ENCODE results near the gene WDR4. TPM values are rescaled to one million over a fixed set of nuclear protein-coding genes. Genes with fewer than 3 reads are reported as not detected.

Gene WDR4
- total RNA-seq, 1 experiment from 2014 or later, result 29.9 TPM

DNA sequence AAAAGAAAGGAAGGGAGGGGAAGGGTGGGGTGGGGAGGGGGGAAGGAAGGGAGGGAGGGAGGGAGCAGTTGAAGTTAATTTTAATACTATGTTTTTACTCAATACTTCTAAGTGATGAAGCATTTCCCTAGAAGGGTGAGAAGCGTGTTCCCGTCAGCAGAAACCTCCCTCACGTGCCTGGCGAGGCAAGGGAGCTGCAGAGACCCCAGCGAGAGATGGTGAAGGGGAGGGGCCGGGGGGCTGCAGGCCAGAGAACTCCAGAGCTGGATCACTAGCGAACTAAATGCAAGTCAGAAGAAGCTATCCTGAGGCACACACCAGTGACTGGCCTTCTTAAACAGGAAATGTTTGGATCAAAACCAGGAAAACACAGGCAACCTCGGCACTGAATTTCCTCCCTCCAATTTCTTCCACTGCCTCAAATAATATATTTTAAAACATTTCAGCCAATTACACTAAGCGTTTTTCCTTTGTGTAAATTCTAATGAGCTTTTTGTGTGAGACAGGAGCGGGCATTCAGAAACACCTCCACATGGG is 18.0 kb downstream of the WDR4 start:
- TF ChIP-seq CTCF (IDR thresholded peaks at IDR 0.05; ENCODE audit: unreplicated experiment), result no peak
- intact Hi-C loops (cut with micrococcal nuclease; ENCODE audit: unreplicated experiment), result no loop called here
- DNase-seq, result no peak
- CTCF ChIA-PET, result no interaction called here
- H3K27ac Mint-ChIP-seq (ENCODE audit: unreplicated experiment), result no peak overlapping the region
- H3K4me3 Mint-ChIP-seq (ENCODE audit: low read depth, unreplicated experiment), result no peak overlapping the region
- peaks cover 32% of the 10 kb centered on the region for H3K36me3 Mint-ChIP-seq (ENCODE audit: insufficient read depth, unreplicated experiment)
- no peaks in the 10 kb centered on the region for H3K4me1 Mint-ChIP-seq (ENCODE audit: low read depth, unreplicated experiment)
- H3K9me3 Mint-ChIP-seq (ENCODE audit: low read depth, unreplicated experiment), result no peaks in the 10 kb centered on the region
- H3K27me3 Mint-ChIP-seq (ENCODE audit: unreplicated experiment), result no peaks in the 10 kb centered on the region
- no TSS peak for BruUV-seq (replicated peaks)

DNA sequence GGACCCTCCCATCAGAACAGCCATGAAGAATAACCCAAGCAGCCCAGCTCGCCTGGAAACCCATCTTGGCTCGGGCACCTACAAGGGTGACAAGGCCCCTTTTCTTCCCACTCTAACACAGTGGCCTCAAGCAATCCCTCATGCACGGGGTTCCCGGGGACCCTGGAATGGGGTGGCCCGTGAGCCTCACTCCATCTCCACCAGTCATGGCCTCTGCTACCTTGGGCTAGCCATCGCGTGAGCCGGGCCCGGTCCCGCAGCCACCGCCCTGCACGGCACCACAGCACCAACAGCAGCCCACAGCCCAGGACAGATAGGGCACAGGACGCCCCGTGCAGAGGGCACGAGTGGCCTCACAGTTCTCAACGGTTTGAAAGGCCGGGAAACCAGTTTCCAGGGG is 19.0 kb downstream of the WDR4 start:
- CTCF ChIA-PET, result no interaction called here
- DNase-seq, result no peak
- Mint-ChIP-seq H3K4me3 (ENCODE audit: low read depth, unreplicated experiment) (no peak overlapping the region), H3K36me3 (ENCODE audit: insufficient read depth, unreplicated experiment) (peaks cover 36% of the 10 kb centered on the region), H3K9me3 (ENCODE audit: low read depth, unreplicated experiment) (no peaks in the 10 kb centered on the region), H3K27ac (ENCODE audit: unreplicated experiment) (no peak overlapping the region), H3K4me1 (ENCODE audit: low read depth, unreplicated experiment) (no peaks in the 10 kb centered on the region), H3K27me3 (ENCODE audit: unreplicated experiment) (no peaks in the 10 kb centered on the region)
- no peak for TF ChIP-seq CTCF (IDR thresholded peaks at IDR 0.05; ENCODE audit: unreplicated experiment)
- intact Hi-C loops (cut with micrococcal nuclease; ENCODE audit: unreplicated experiment), result no loop called here
- BruUV-seq (replicated peaks), result no TSS peak

- H3K36me3 Mint-ChIP-seq (ENCODE audit: insufficient read depth, unreplicated experiment), result peaks cover 37% of the 10 kb centered on the region
- intact Hi-C loops (cut with micrococcal nuclease; ENCODE audit: unreplicated experiment), result no loop called here
- no TSS peak for BruUV-seq (replicated peaks)
These were observed 19.5 kb downstream of the WDR4 start for GRCh38 chr21:42859891-42860230.

GRCh38 chr21:42858957-42859890 is 20.1 kb downstream of the WDR4 start:
- CTCF ChIA-PET, result no interaction called here
- BruUV-seq (replicated peaks), result no TSS peak
- H3K9me3 Mint-ChIP-seq (ENCODE audit: low read depth, unreplicated experiment), result no peaks in the 10 kb centered on the region

More at GRCh38 chr21:42859891-42860230, 19.5 kb downstream of the WDR4 start:
- no peak for DNase-seq
- CTCF ChIA-PET, result no interaction called here
- Mint-ChIP-seq H3K27ac (ENCODE audit: unreplicated experiment) (no peak overlapping the region), H3K27me3 (ENCODE audit: unreplicated experiment) (no peaks in the 10 kb centered on the region), H3K4me3 (ENCODE audit: low read depth, unreplicated experiment) (no peak overlapping the region), H3K9me3 (ENCODE audit: low read depth, unreplicated experiment) (no peaks in the 10 kb centered on the region), H3K4me1 (ENCODE audit: low read depth, unreplicated experiment) (no peaks in the 10 kb centered on the region)
- TF ChIP-seq CTCF (IDR thresholded peaks at IDR 0.05; ENCODE audit: unreplicated experiment), result no peak

More at GRCh38 chr21:42858957-42859890, 20.1 kb downstream of the WDR4 start:
- no peak overlapping the region for H3K4me3 Mint-ChIP-seq (ENCODE audit: low read depth, unreplicated experiment)
- H3K4me1 Mint-ChIP-seq (ENCODE audit: low read depth, unreplicated experiment), result no peaks in the 10 kb centered on the region
- no peaks in the 10 kb centered on the region for H3K27me3 Mint-ChIP-seq (ENCODE audit: unreplicated experiment)
- no peak overlapping the region for H3K27ac Mint-ChIP-seq (ENCODE audit: unreplicated experiment)
- TF ChIP-seq CTCF (IDR thresholded peaks at IDR 0.05; ENCODE audit: unreplicated experiment), result no peak
- no peak for DNase-seq
- intact Hi-C loops (cut with micrococcal nuclease; ENCODE audit: unreplicated experiment), result no loop called here
- H3K36me3 Mint-ChIP-seq (ENCODE audit: insufficient read depth, unreplicated experiment), result peaks cover 41% of the 10 kb centered on the region

Data from Calu3 (cell line).